HG02852 (cell line): Measurements from ENCODE around the gene TCF4.
A peak's percentile ranks its signal among the peaks of the same experiment; 100 is the strongest.

Experiments used
- ATAC-seq: cut with Tn5 transposase; IDR thresholded peaks from one replicate; pipeline ENCODE4 v1.9.1; 2021; ENCODE audit warnings: mild to moderate bottlenecking, moderate library complexity; ENCODE audit not compliant: unreplicated experiment

The TCF4 gene

GRCh38 chr18:55506074-55506473 is 81.9 kb downstream of the TCF4 start:
- ATAC-seq: no peak

- ATAC-seq: no peak
These were observed 83.2 kb downstream of the TCF4 start for GRCh38 chr18:55504808-55505207.

- no peak for ATAC-seq
These were observed 84.7 kb downstream of the TCF4 start for GRCh38 chr18:55503167-55503820.

GRCh38 chr18:55501982-55502710 is 85.8 kb downstream of the TCF4 start:
- ATAC-seq: no peak

GRCh38 chr18:55501579-55501978 is 86.4 kb downstream of the TCF4 start:
- no peak for ATAC-seq

GRCh38 chr18:55500316-55501086 is 87.5 kb downstream of the TCF4 start:
- no peak for ATAC-seq

- ATAC-seq: no peak
These were observed 88.5 kb downstream of the TCF4 start for GRCh38 chr18:55499526-55499925.

- no peak for ATAC-seq
These were observed 90.1 kb downstream of the TCF4 start for GRCh38 chr18:55497825-55498403.

- no peak for ATAC-seq
These were observed 93.1 kb downstream of the TCF4 start for GRCh38 chr18:55494899-55495298.

GRCh38 chr18:55494441-55494840 is 93.6 kb downstream of the TCF4 start:
- no peak for ATAC-seq

GRCh38 chr18:55491616-55492015 is 96.4 kb downstream of the TCF4 start:
- ATAC-seq: no peak

- peak; percentile 88 for ATAC-seq
These were observed 98.7 kb downstream of the TCF4 start for GRCh38 chr18:55489034-55489986.

- no peak for ATAC-seq
These were observed 99.5 kb downstream of the TCF4 start for GRCh38 chr18:55488473-55488872.

- ATAC-seq: no peak
These were observed 100.0 kb downstream of the TCF4 start for GRCh38 chr18:55487997-55488396.

- no peak for ATAC-seq
These were observed 101.1 kb downstream of the TCF4 start for GRCh38 chr18:55486936-55487335.

- ATAC-seq: no peak
These were observed 102.3 kb downstream of the TCF4 start for GRCh38 chr18:55485666-55486065.

GRCh38 chr18:55484773-55485172 is 103.2 kb downstream of the TCF4 start:
- ATAC-seq: no peak

GRCh38 chr18:55483266-55483871 is 104.6 kb downstream of the TCF4 start:
- ATAC-seq: no peak

GRCh38 chr18:55479656-55480420 is 108.2 kb downstream of the TCF4 start:
- ATAC-seq: no peak
